Chondrocyte (in vitro differentiated cells): Measurements from ENCODE around the gene NQO2. TPM values are rescaled to one million over a fixed set of nuclear protein-coding genes. Genes with fewer than 3 reads are reported as not detected.

Experiments
- DNase-seq: peaks from one replicate; pipeline ENCODE4 v3.0.0; 2021; ENCODE audit warnings: mixed read lengths, low spot score
- H3K27ac Mint-ChIP-seq: one replicate; pipeline ENCODE4 v1.8.0; 2021; ENCODE audit warnings: mild to moderate bottlenecking, moderate library complexity, mixed read lengths; ENCODE audit not compliant: unreplicated experiment
- H3K27me3 Mint-ChIP-seq: 2 replicates; pipeline ENCODE4 v1.8.0; 2021; ENCODE audit warnings: low read depth, mixed read lengths
- H3K36me3 Mint-ChIP-seq: 2 replicates; pipeline ENCODE4 v1.8.0; 2021; ENCODE audit warnings: low read depth, mixed read lengths
- H3K4me1 Mint-ChIP-seq: 2 replicates; pipeline ENCODE4 v1.8.0; 2021; ENCODE audit warnings: low read depth, mild to moderate bottlenecking, mixed read lengths
- H3K4me3 Mint-ChIP-seq: one replicate; pipeline ENCODE4 v1.8.0; 2021; ENCODE audit warnings: mild to moderate bottlenecking, moderate library complexity, mixed read lengths; ENCODE audit not compliant: unreplicated experiment
- H3K9me3 Mint-ChIP-seq: 2 replicates; pipeline ENCODE4 v1.8.0; 2021; ENCODE audit warnings: low read depth, mixed read lengths
- CTCF ChIP-seq: fragments of 200-600 bp; sonication (generic); IDR thresholded peaks from 2 replicates; pipeline ENCODE4 v1.5.0; 2021; ENCODE audit warnings: antibody characterized with exemption, mild to moderate bottlenecking, moderate library complexity
- long read RNA-seq: library from polyadenylated mRNA; stranded (forward); transcript quantifications from one replicate; pipeline ENCODE4 v2.0.0, GENCODE V29; 2021
- total RNA-seq: library from RNA; stranded (reverse); gene quantifications from 3 replicates; pipeline ENCODE4 v1.2.1, GENCODE V29; 2021

NQO2 gene
- total RNA-seq = 34.4 to 40.7 TPM (median 35.1 TPM) in 3 replicates
- long read RNA-seq, full-length matches to known transcripts = 33 of 61 reads
- long read RNA-seq, partial matches to known transcripts = 0 of 61 reads
- long read RNA-seq, other reads (novel, unspliced or antisense) = 28 of 61 reads

GRCh38 chr6:2999618-3000557, at the start of gene NQO2:
Gene NQO2, plus strand, starts transcription at chr6:2999894. Its CDS starts 6,659 bp downstream, at chr6:3006553.
- Mint-ChIP-seq H3K36me3 (peaks cover 6% of the 10 kb centered on the region), H3K4me3 (peak within 1 kb of the TSS; percentile 86), H3K9me3 (no peaks in the 10 kb centered on the region), H3K27me3 (no peaks in the 10 kb centered on the region), H3K4me1 (peaks cover 24% of the 10 kb centered on the region), H3K27ac (peak within 1 kb of the TSS; percentile 96)
- peak; percentile 13 for TF ChIP-seq CTCF
- DNase-seq = peak; percentile 94

GRCh38 chr6:2950713-2951112, 49.0 kb upstream of the NQO2 start:
- peaks cover 9% of the 10 kb centered on the region for H3K4me1 Mint-ChIP-seq
- H3K27ac Mint-ChIP-seq = no peak overlapping the region
- no peaks in the 10 kb centered on the region for H3K9me3 Mint-ChIP-seq
- H3K4me3 Mint-ChIP-seq = no peak overlapping the region
- no peaks in the 10 kb centered on the region for H3K27me3 Mint-ChIP-seq
- peaks cover 24% of the 10 kb centered on the region for H3K36me3 Mint-ChIP-seq
- no peak for DNase-seq
- no peak for TF ChIP-seq CTCF

- Mint-ChIP-seq H3K27me3 (no peaks in the 10 kb centered on the region), H3K4me3 (no peak overlapping the region), H3K9me3 (no peaks in the 10 kb centered on the region), H3K36me3 (peaks cover 27% of the 10 kb centered on the region), H3K27ac (no peak overlapping the region), H3K4me1 (peaks cover 9% of the 10 kb centered on the region)
- TF ChIP-seq CTCF = no peak
- no peak for DNase-seq
Observed at GRCh38 chr6:2951728-2952127, 48.0 kb upstream of the NQO2 start.

GRCh38 chr6:2952557-2953095, 47.1 kb upstream of the NQO2 start:
- H3K4me3 Mint-ChIP-seq = peak overlapping the region; percentile 35
- H3K36me3 Mint-ChIP-seq = peaks cover 22% of the 10 kb centered on the region
- H3K9me3 Mint-ChIP-seq = no peaks in the 10 kb centered on the region
- TF ChIP-seq CTCF = peak; percentile 98
- H3K27ac Mint-ChIP-seq = peak overlapping the region; percentile 69
- no peak for DNase-seq
- peaks cover 17% of the 10 kb centered on the region for H3K4me1 Mint-ChIP-seq
- H3K27me3 Mint-ChIP-seq = no peaks in the 10 kb centered on the region

- Mint-ChIP-seq H3K36me3 (peaks cover 18% of the 10 kb centered on the region), H3K9me3 (no peaks in the 10 kb centered on the region), H3K4me1 (peaks cover 17% of the 10 kb centered on the region), H3K27ac (peak overlapping the region; percentile 69), H3K27me3 (no peaks in the 10 kb centered on the region), H3K4me3 (no peak overlapping the region)
- no peak for DNase-seq
- no peak for TF ChIP-seq CTCF
Observed at GRCh38 chr6:2953098-2953497, 46.6 kb upstream of the NQO2 start.
